H1 (cell line): ENCODE results near the gene ATP13A3.

Experiments used
- CHD2 ChIP-seq: IDR thresholded peaks from 2 replicates; pipeline ENCODE4 v1.6.1; 2012; ENCODE audit warnings: low read length, improper control_type of control experiment
- CREB1 ChIP-seq: IDR thresholded peaks from 2 replicates; pipeline ENCODE4 v1.6.1; 2012; ENCODE audit warnings: inconsistent platforms
- CTCF ChIP-seq, 3 experiments: IDR thresholded peaks; 1 replicate in 2 of 3; 2 replicates in 1 of 3; pipeline versions ENCODE4 v1.5.1 to v1.6.1; 2011; ENCODE audit warnings: low read length in 3 of 3, mild to moderate bottlenecking in 3 of 3, inconsistent platforms in 2 of 3, low read depth in 1 of 3, moderate library complexity in 1 of 3; ENCODE audit not compliant: insufficient read depth in 1 of 3; ENCODE audit errors: control extremely low read depth in 1 of 3
- TF ChIP-seq, protein P1 (sequence below): IDR thresholded peaks from 2 replicates; pipeline ENCODE4 v1.6.1; 2012; ENCODE audit warnings: inconsistent platforms

DNA sequence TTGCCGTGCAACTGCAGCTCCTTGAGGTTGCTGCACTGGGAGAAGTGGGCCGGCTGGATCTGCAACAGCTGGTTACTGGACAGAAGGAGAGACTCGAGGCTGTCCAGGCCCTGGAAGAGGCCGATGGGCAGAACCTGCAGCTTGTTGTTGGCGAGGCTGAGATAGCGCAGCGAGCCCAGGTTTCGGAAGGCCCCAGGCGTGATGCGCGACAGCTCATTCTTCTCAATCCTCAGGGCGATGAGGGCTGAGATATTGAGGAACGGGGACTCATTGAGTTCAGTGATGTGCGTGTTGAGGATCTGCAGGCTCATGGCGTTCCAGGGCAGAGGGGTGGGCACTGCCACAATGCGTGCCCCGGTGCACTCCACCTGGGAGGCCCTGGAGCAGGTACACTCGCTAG lies 126.2 kb downstream of the ATP13A3 start:
- no peak for TF ChIP-seq CHD2
- TF ChIP-seq CTCF (IDR thresholded peaks at IDR 0.05; ENCODE audit: control extremely low read depth in 1 of 3, insufficient read depth in 1 of 3, low read depth in 1 of 3, low read length in 3 of 3), result no peak
- TF ChIP-seq CREB1, result no peak
- TF ChIP-seq, protein P1, sequence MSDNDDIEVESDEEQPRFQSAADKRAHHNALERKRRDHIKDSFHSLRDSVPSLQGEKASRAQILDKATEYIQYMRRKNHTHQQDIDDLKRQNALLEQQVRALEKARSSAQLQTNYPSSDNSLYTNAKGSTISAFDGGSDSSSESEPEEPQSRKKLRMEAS, result no peak
